ENCODE data around the gene RNF126.

DNA sequence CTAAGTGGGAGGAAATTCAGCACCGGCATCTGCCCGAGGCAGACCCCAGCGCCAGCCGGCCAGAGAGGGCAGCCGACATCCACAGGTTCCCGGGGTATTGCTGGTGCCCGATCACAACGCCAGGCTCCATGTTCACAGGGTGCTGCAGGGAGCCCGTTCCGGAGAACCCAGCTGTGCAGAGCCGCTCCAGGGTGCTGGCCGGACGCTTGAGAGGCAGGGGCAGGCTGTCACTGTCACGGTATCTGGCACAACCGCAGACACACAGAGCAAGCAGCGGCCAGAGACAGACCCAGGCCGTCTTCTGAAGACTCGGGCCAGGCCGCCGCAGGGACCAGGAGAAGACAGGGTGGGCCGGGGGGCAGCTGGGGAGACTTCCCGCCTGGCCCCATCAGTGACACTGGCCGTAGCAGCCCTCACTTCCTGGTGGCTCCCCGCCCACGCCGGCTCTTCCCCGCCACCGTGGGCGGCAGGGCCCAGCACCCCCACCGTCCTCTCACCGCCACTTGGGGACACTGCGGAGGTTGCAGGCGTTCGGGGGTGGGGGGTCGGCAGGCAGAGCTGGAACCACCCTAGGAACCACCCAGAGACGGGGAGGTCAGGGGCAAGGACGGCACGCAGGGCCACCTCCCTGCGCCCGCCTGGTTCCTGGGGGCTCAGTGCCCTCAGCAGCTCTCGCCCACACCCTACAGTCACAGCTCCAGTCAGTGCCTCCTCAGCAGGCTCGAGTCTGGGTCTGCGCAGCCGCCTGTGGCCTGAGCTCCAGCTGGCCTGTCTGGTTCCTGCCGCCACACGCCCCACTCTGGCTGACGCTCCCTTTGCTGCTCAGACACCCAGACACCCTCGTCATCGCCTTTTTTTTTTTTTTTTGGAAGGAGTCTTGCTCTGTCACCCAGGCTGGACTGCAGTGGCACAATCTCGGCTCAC is 3.8 kb downstream of the RNF126 start:
- TF ChIP-seq, protein P1, sequence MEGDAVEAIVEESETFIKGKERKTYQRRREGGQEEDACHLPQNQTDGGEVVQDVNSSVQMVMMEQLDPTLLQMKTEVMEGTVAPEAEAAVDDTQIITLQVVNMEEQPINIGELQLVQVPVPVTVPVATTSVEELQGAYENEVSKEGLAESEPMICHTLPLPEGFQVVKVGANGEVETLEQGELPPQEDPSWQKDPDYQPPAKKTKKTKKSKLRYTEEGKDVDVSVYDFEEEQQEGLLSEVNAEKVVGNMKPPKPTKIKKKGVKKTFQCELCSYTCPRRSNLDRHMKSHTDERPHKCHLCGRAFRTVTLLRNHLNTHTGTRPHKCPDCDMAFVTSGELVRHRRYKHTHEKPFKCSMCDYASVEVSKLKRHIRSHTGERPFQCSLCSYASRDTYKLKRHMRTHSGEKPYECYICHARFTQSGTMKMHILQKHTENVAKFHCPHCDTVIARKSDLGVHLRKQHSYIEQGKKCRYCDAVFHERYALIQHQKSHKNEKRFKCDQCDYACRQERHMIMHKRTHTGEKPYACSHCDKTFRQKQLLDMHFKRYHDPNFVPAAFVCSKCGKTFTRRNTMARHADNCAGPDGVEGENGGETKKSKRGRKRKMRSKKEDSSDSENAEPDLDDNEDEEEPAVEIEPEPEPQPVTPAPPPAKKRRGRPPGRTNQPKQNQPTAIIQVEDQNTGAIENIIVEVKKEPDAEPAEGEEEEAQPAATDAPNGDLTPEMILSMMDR (IDR thresholded peaks at IDR 0.05; ENCODE audit: poor library complexity) = no peak
- TF ChIP-seq EZH2 (IDR thresholded peaks at IDR 0.05; ENCODE audit: borderline replicate concordance) (no peak), EZH2phosphoT487 (IDR thresholded peaks at IDR 0.05; ENCODE audit: low read depth, severe bottlenecking, unreplicated experiment) (no peak)

All from hepatocyte (in vitro differentiated cells).